ENCODE data around the gene KRIT1. TPM values are rescaled to one million over a fixed set of nuclear protein-coding genes. Genes with fewer than 3 reads are reported as not detected.

The KRIT1 gene
- total RNA-seq, 2 experiments from 2014 or later = 37.7 to 45.5 TPM

DNA sequence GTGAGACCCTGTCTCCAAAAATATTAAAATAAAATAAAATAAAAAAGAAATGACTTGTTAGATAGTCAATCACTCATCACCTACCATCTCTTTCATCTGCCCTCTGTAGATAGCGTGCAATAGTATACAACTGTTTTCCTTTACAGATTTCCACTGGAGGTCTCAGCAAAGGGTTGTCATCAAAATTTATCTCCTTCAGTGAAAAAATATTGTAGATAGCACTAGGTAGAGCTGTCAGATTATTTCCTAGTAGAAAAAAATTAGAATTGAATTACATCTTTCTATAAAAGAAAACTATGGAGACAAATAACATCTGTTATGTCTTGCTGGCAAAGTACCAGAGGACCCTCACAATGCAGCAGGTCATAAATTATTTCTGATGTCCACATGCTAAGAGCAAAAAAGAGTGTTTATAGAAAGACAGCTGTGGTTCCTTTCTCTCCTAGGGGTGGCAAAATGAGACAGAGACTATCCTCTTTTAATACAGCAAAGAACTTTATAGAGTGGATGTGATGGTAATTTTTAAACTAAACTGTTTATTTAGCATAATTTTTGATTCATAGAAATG, 95.2 kb downstream of the KRIT1 start:
- Mint-ChIP-seq H3K27ac (no peak overlapping the region), H3K4me3 (no peak overlapping the region), H3K27me3 (no peaks in the 10 kb centered on the region), H3K36me3 (ENCODE audit: low read depth) (no peaks in the 10 kb centered on the region), H3K9me3 (ENCODE audit: low read depth) (no peaks in the 10 kb centered on the region), H3K4me1 (no peaks in the 10 kb centered on the region)
- DNase-seq (no peak), ATAC-seq (no peak)
- intact Hi-C loops (cut with DNase I, micrococcal nuclease) = no loop called here
- ChIA-PET CTCF (no interaction called here), POLR2A (no interaction called here)

DNA sequence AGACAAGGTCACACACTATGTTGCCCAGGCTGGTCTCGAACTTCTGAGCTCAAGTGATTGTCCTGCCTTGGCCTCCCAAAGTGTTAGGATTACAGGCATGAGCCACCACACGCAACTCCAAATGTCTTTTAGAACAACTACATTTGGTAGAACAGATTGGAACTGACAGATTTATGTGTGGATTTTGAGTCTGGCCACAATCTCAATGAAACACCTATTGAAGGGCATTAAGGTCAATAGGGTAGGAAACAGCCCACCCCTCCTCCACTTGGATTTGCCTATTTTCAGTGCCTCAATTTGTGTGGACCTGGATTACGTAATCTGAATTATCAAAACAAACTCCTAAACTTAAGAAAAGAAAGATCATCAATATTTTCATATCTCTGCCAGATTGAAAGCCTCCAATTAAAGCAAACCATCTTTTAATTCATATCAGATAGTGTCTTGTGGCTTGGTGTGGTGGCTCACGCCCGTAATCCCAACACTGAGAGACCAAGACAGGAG, 95.9 kb downstream of the KRIT1 start:
- Mint-ChIP-seq H3K4me1 (no peaks in the 10 kb centered on the region), H3K4me3 (no peak overlapping the region), H3K36me3 (ENCODE audit: low read depth) (no peaks in the 10 kb centered on the region), H3K27ac (no peak overlapping the region), H3K27me3 (no peaks in the 10 kb centered on the region), H3K9me3 (ENCODE audit: low read depth) (no peaks in the 10 kb centered on the region)
- intact Hi-C loops (cut with DNase I, micrococcal nuclease) = no loop called here
- ChIA-PET CTCF (interaction anchor here (1.0 kb wide), 1 partner anchor 20 kb away, joined by 3 read pairs; no protein-coding TSS in a partner anchor), POLR2A (no interaction called here)
- DNase-seq (no peak), ATAC-seq (no peak)

Small RNA genes lying within 50 kb of the gene (microRNA-seq; reads per million reads assigned to microRNA genes)
- not detected for gene MIR1285-1 (ENCODE audit: borderline replicate concordance)

Other genes with a start within 250 kb of the KRIT1 start
- 10 to 100 TPM; 57.8 to 63.3 TPM for gene CYP51A1, start 111.4 kb downstream of the KRIT1 start, total RNA-seq
- not detected for gene LRRD1, start 66.8 kb downstream of the KRIT1 start, total RNA-seq
- 10 to 100 TPM; 37.0 to 55.1 TPM for gene ANKIB1, start 60 bp upstream of the KRIT1 start, total RNA-seq
- 10 to 100 TPM; 18.4 to 19.0 TPM for gene GATAD1, start 201.6 kb upstream of the KRIT1 start, total RNA-seq
- not detected for gene ERVW-1, start 232.0 kb upstream of the KRIT1 start, total RNA-seq